ENCODE measurements around the gene CD44.
A peak's percentile ranks its signal among the peaks of the same experiment; 100 is the strongest.

CD44 gene

GRCh38 chr11:35158701-35159510, 19.9 kb downstream of the CD44 start:
- no peak for DNase-seq (ENCODE audit: low read depth in 2 of 2)

GRCh38 chr11:35160246-35160824, 21.4 kb downstream of the CD44 start:
- no peak for DNase-seq (ENCODE audit: low read depth in 2 of 2)

GRCh38 chr11:35160902-35161597, 22.1 kb downstream of the CD44 start:
- no peak for DNase-seq (ENCODE audit: low read depth in 2 of 2)

GRCh38 chr11:35162745-35163144, 23.8 kb downstream of the CD44 start:
- DNase-seq (ENCODE audit: low read depth in 2 of 2) = no peak

GRCh38 chr11:35163209-35163608, 24.2 kb downstream of the CD44 start:
- no peak for DNase-seq (ENCODE audit: low read depth in 2 of 2)

- DNase-seq (ENCODE audit: low read depth in 2 of 2) = no peak
These were observed 24.9 kb downstream of the CD44 start for GRCh38 chr11:35163702-35164496.

- DNase-seq (ENCODE audit: low read depth in 2 of 2) = no peak
These were observed 26.1 kb downstream of the CD44 start for GRCh38 chr11:35165030-35165422.

- DNase-seq (ENCODE audit: low read depth in 2 of 2) = peak; percentile 69 to 71
These were observed 26.7 kb downstream of the CD44 start for GRCh38 chr11:35165423-35166368.

GRCh38 chr11:35166369-35167360, 27.7 kb downstream of the CD44 start:
- no peak for DNase-seq (ENCODE audit: low read depth in 2 of 2)

- no peak for DNase-seq (ENCODE audit: low read depth in 2 of 2)
These were observed 28.5 kb downstream of the CD44 start for GRCh38 chr11:35167426-35167954.

- DNase-seq (ENCODE audit: low read depth in 2 of 2) = no peak
These were observed 29.7 kb downstream of the CD44 start for GRCh38 chr11:35168671-35169070.

- no peak for DNase-seq (ENCODE audit: low read depth in 2 of 2)
These were observed 30.1 kb downstream of the CD44 start for GRCh38 chr11:35169112-35169511.

GRCh38 chr11:35169754-35170153, 30.8 kb downstream of the CD44 start:
- no peak for DNase-seq (ENCODE audit: low read depth in 2 of 2)

- DNase-seq (ENCODE audit: low read depth in 2 of 2) = no peak
These were observed 31.5 kb downstream of the CD44 start for GRCh38 chr11:35170503-35170902.

GRCh38 chr11:35171226-35171625, 32.3 kb downstream of the CD44 start:
- DNase-seq (ENCODE audit: low read depth in 2 of 2) = no peak

GRCh38 chr11:35173011-35173511, 34.1 kb downstream of the CD44 start:
- DNase-seq (ENCODE audit: low read depth in 2 of 2) = no peak

- DNase-seq (ENCODE audit: low read depth in 2 of 2) = no peak
These were observed 34.9 kb downstream of the CD44 start for GRCh38 chr11:35173616-35174566.

- DNase-seq (ENCODE audit: low read depth in 2 of 2) = no peak
These were observed 35.7 kb downstream of the CD44 start for GRCh38 chr11:35174666-35175065.

Measured in activated CD8-positive, alpha-beta memory T cell treated with anti-CD3 and anti-CD28 coated beads for 4 hours (primary cell).